HepG2 (cell line): Measurements from ENCODE around the gene IQCK. TPM values are rescaled to one million over a fixed set of nuclear protein-coding genes. Genes with fewer than 3 reads are reported as not detected.

ENCODE experiments used
- GPN1 ChIP-seq: sonication (generic); formaldehyde crosslinking; IDR thresholded peaks from 2 replicates; pipeline ENCODE4 v1.5.1; 2020; ENCODE audit warnings: missing genetic modification reagents, borderline replicate concordance
- JUND ChIP-seq: sonication (generic); formaldehyde crosslinking; IDR thresholded peaks from 2 replicates; pipeline ENCODE4 v1.8.0; 2022; ENCODE audit warnings: mild to moderate bottlenecking, missing genetic modification reagents
- KAT2B ChIP-seq: fragments of 150-350 bp; IDR thresholded peaks from 2 replicates; pipeline ENCODE4 v1.6.1; 2014; ENCODE audit warnings: low read depth, low read length, borderline replicate concordance
- KLF11 ChIP-seq: IDR thresholded peaks from 2 replicates; pipeline ENCODE4 v1.6.1; 2016; ENCODE audit warnings: missing compliant biosample characterization
- MAFF ChIP-seq: IDR thresholded peaks from 2 replicates; pipeline ENCODE4 v1.6.1; 2011; ENCODE audit warnings: low read depth, low read length, improper control_type of control experiment
- MIER2 ChIP-seq: IDR thresholded peaks from 2 replicates; pipeline ENCODE4 v1.6.1; 2016; ENCODE audit warnings: missing biosample characterization, missing genetic modification reagents
- MIER3 ChIP-seq: IDR thresholded peaks from 2 replicates; pipeline ENCODE4 v1.6.1; 2016; ENCODE audit warnings: missing compliant biosample characterization, borderline replicate concordance
- NCOR1 ChIP-seq: fragments of 200-600 bp; sonication (generic); IDR thresholded peaks from 2 replicates; pipeline ENCODE4 v1.7.0; 2017; ENCODE audit warnings: antibody characterized with exemption, low read length, borderline replicate concordance
- PITX1 ChIP-seq: sonication (generic); formaldehyde crosslinking; IDR thresholded peaks from 2 replicates; pipeline ENCODE4 v1.5.1; 2020; ENCODE audit warnings: mild to moderate bottlenecking, missing genetic modification reagents
- RCOR2 ChIP-seq: IDR thresholded peaks from 2 replicates; pipeline ENCODE4 v1.6.1; 2016; ENCODE audit warnings: missing biosample characterization, missing genetic modification reagents
- TARDBP ChIP-seq: sonication (generic); formaldehyde crosslinking; IDR thresholded peaks from 2 replicates; pipeline ENCODE4 v1.8.0; 2022; ENCODE audit warnings: mild to moderate bottlenecking, missing genetic modification reagents
- XBP1 ChIP-seq: sonication (generic); formaldehyde crosslinking; IDR thresholded peaks from 2 replicates; pipeline ENCODE4 v1.5.0; 2020; ENCODE audit warnings: missing genetic modification reagents
- YEATS4 ChIP-seq: sonication (generic); formaldehyde crosslinking; IDR thresholded peaks from 2 replicates; pipeline ENCODE4 v1.4.0; 2020; ENCODE audit warnings: missing genetic modification reagents, borderline replicate concordance
- ZBTB26 ChIP-seq: IDR thresholded peaks from 2 replicates; pipeline ENCODE4 v1.6.1; 2016; ENCODE audit warnings: missing compliant biosample characterization, missing genetic modification reagents, borderline replicate concordance
- ZBTB44 ChIP-seq: sonication (generic); formaldehyde crosslinking; IDR thresholded peaks from 2 replicates; pipeline ENCODE4 v1.4.0; 2020; ENCODE audit warnings: missing genetic modification reagents
- ZFP62 ChIP-seq: sonication (generic); formaldehyde crosslinking; IDR thresholded peaks from 2 replicates; pipeline ENCODE4 v1.4.0; 2020; ENCODE audit warnings: missing genetic modification reagents
- ZNF124 ChIP-seq: sonication (generic); formaldehyde crosslinking; IDR thresholded peaks from 2 replicates; pipeline ENCODE4 v1.4.0; 2020; ENCODE audit warnings: missing genetic modification reagents
- ZNF136 ChIP-seq: sonication (generic); formaldehyde crosslinking; IDR thresholded peaks from 2 replicates; pipeline ENCODE4 v1.8.1; 2022; ENCODE audit warnings: low read depth, mild to moderate bottlenecking, moderate library complexity, missing genetic modification reagents
- ZNF768 ChIP-seq: sonication (generic); formaldehyde crosslinking; IDR thresholded peaks from 2 replicates; pipeline ENCODE4 v1.4.0; 2020; ENCODE audit warnings: missing genetic modification reagents
- ZSCAN20 ChIP-seq: sonication (generic); formaldehyde crosslinking; IDR thresholded peaks from 2 replicates; pipeline ENCODE4 v1.4.0; 2020; ENCODE audit warnings: missing genetic modification reagents, mild to moderate bottlenecking, borderline replicate concordance
- polyA plus RNA-seq, 8 experiments: library from polyadenylated mRNA; depleted of rRNA in 3 of 8; stranded (reverse) in 7 of 8; unstranded in 1 of 8; fragments of >200 nt; fragmentation: Illumina TruSeq in 4 of 8; extraction: Trizol in 4 of 8; gene quantifications; 2 replicates each; pipeline versions ENCODE4 v1.2.1 to v1.2.3, GENCODE V29; 2011 to 2016; ENCODE audit warnings: low read depth in 4 of 8, missing spikeins in 1 of 8, mixed read lengths in 1 of 8; ENCODE audit not compliant: insufficient read depth in 1 of 8
- total RNA-seq, 5 experiments: library from RNA; depleted of rRNA; stranded (reverse); fragments of >200 nt; fragmentation: Illumina TruSeq; extraction: Trizol; gene quantifications; 2 replicates each; pipeline ENCODE4 v1.2.3, GENCODE V29; 2016; ENCODE audit warnings: low read depth in 1 of 5
- TF ChIP-seq, protein P1 (sequence below): IDR thresholded peaks from 2 replicates; pipeline ENCODE4 v1.6.1; 2012; ENCODE audit warnings: low read length, improper control_type of control experiment
- TF ChIP-seq, protein P2 (sequence below): sonication (generic); formaldehyde crosslinking; IDR thresholded peaks from 2 replicates; pipeline ENCODE4 v1.5.1; 2020; ENCODE audit warnings: missing genetic modification reagents, mild to moderate bottlenecking, borderline replicate concordance

The IQCK gene
- total and polyA plus RNA-seq, 2 of the 13 experiments (the other 11 are each of a cell fraction or from before 2014, with no cell fraction given): 5.1 to 7.3 TPM

- TF ChIP-seq ZNF124 (0 out of 2 replicates have a peak, but pooled peaks have one; percentile 36), KLF11 (CRISPR knock-in tag) (peak; percentile 88; the same call in 1 of the 2 replicates), ZNF768 (no peak), ZBTB44 (peak; percentile 70; the same call in 1 of the 2 replicates), KAT2B (no peak), MAFF (peak; percentile 61), TARDBP (CRISPR knock-in tag) (peak; percentile 73; the same call in 1 of the 2 replicates), XBP1 (CRISPR knock-in tag) (no peak), PITX1 (CRISPR knock-in tag) (peak; percentile 13; the same call in 1 of the 2 replicates), MIER2 (CRISPR knock-in tag) (0 out of 2 replicates have a peak, but pooled peaks have one; percentile 21), ZBTB26 (peak; percentile 69; the same call in 1 of the 2 replicates), MIER3 (CRISPR knock-in tag) (peak; percentile 71), ZNF136 (CRISPR knock-in tag) (no peak), YEATS4 (no peak; the same call in 1 of the 2 replicates), ZFP62 (no peak), GPN1 (CRISPR knock-in tag) (no peak), ZSCAN20 (CRISPR knock-in tag) (no peak), RCOR2 (CRISPR knock-in tag) (0 out of 2 replicates have a peak, but pooled peaks have one; percentile 57), NCOR1 (no peak), JUND (CRISPR knock-in tag) (no peak)
- TF ChIP-seq, protein P1, sequence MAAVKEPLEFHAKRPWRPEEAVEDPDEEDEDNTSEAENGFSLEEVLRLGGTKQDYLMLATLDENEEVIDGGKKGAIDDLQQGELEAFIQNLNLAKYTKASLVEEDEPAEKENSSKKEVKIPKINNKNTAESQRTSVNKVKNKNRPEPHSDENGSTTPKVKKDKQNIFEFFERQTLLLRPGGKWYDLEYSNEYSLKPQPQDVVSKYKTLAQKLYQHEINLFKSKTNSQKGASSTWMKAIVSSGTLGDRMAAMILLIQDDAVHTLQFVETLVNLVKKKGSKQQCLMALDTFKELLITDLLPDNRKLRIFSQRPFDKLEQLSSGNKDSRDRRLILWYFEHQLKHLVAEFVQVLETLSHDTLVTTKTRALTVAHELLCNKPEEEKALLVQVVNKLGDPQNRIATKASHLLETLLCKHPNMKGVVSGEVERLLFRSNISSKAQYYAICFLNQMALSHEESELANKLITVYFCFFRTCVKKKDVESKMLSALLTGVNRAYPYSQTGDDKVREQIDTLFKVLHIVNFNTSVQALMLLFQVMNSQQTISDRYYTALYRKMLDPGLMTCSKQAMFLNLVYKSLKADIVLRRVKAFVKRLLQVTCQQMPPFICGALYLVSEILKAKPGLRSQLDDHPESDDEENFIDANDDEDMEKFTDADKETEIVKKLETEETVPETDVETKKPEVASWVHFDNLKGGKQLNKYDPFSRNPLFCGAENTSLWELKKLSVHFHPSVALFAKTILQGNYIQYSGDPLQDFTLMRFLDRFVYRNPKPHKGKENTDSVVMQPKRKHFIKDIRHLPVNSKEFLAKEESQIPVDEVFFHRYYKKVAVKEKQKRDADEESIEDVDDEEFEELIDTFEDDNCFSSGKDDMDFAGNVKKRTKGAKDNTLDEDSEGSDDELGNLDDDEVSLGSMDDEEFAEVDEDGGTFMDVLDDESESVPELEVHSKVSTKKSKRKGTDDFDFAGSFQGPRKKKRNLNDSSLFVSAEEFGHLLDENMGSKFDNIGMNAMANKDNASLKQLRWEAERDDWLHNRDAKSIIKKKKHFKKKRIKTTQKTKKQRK: no peak
- TF ChIP-seq, protein P2, sequence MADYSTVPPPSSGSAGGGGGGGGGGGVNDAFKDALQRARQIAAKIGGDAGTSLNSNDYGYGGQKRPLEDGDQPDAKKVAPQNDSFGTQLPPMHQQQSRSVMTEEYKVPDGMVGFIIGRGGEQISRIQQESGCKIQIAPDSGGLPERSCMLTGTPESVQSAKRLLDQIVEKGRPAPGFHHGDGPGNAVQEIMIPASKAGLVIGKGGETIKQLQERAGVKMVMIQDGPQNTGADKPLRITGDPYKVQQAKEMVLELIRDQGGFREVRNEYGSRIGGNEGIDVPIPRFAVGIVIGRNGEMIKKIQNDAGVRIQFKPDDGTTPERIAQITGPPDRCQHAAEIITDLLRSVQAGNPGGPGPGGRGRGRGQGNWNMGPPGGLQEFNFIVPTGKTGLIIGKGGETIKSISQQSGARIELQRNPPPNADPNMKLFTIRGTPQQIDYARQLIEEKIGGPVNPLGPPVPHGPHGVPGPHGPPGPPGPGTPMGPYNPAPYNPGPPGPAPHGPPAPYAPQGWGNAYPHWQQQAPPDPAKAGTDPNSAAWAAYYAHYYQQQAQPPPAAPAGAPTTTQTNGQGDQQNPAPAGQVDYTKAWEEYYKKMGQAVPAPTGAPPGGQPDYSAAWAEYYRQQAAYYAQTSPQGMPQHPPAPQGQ: no peak
Observed at GRCh38 chr16:19886073-19886941, 168.2 kb downstream of the IQCK start (continued).
